ENCODE results near the gene DDIAS. TPM values are rescaled to one million over a fixed set of nuclear protein-coding genes. Genes with fewer than 3 reads are reported as not detected.
"Not testable (repeated sequence)": the region's sequence is repeated elsewhere in the genome, so short reads cannot be mapped to it uniquely, and the experiment has no call there.

Gene DDIAS
- total RNA-seq (2012; rRNA removed), result 5.8 and 7.2 TPM in 2 replicates

- Histone ChIP-seq H3K4me3 (ENCODE audit: low read length) (peak within 1 kb of the TSS; percentile 87), H3K9ac (ENCODE audit: low read depth, low read length) (peak within 1 kb of the TSS; percentile 87), H3K36me3 (ENCODE audit: insufficient read depth, low read length) (no peaks in the 10 kb centered on the region), H3K27me3 (ENCODE audit: control insufficient read depth, insufficient read depth, low read length) (no peaks in the 10 kb centered on the region), H3K4me1 (ENCODE audit: control insufficient read depth, insufficient read depth, low read length) (peaks cover 17% of the 10 kb centered on the region), H3K9me3 (replicated peaks; ENCODE audit: low read length) (no peaks in the 10 kb centered on the region), H3K4me2 (ENCODE audit: low read length) (peak within 1 kb of the TSS; percentile 92)
Measured at GRCh38 chr11:82901165-82901921, at the start of gene DDIAS. DDIAS (plus strand) TSS chr11:82901736; CDS start chr11:82914739, 13,003 bp downstream.

GRCh38 chr11:82854242-82854641 is 47.3 kb upstream of the DDIAS start:
- peaks cover 34% of the 10 kb centered on the region for H3K4me1 ChIP-seq (ENCODE audit: control insufficient read depth, insufficient read depth, low read length)
- H3K4me2 ChIP-seq (ENCODE audit: low read length), result peak overlapping the region; percentile 58
- no peaks in the 10 kb centered on the region for H3K9me3 ChIP-seq (replicated peaks; ENCODE audit: low read length)
- peak overlapping the region; percentile 39 for H3K4me3 ChIP-seq (ENCODE audit: low read length)
- no peaks in the 10 kb centered on the region for H3K27me3 ChIP-seq (ENCODE audit: control insufficient read depth, insufficient read depth, low read length)
- H3K36me3 ChIP-seq (ENCODE audit: insufficient read depth, low read length), result no peaks in the 10 kb centered on the region
- peak overlapping the region; percentile 16 for H3K9ac ChIP-seq (ENCODE audit: low read depth, low read length)

DNA sequence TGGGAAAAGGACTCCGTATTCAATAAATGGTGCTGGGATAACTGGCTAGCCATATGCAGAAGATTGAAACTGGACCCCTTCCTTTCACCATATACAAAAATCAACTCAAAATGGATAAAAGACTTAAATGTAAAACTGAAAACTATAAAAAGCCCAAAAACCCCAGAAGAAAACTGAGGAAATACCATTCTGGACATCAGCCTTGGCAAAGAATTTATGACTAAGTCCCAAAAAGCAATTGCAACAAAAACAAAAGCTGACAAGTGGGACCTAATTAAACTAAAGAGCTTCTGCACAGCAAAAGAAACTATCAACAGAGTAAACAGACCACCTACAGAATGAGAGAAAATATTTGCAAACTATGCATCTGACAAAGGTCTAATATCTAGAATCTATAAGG is 46.6 kb upstream of the DDIAS start:
- not testable (repeated sequence) for H3K9me3 ChIP-seq (replicated peaks; ENCODE audit: low read length); H3K36me3 ChIP-seq (ENCODE audit: insufficient read depth, low read length); H3K27me3 ChIP-seq (ENCODE audit: control insufficient read depth, insufficient read depth, low read length)
- Histone ChIP-seq H3K4me1 (ENCODE audit: control insufficient read depth, insufficient read depth, low read length) (peaks cover 40% of the 10 kb centered on the region), H3K4me2 (ENCODE audit: low read length) (peak overlapping the region; percentile 58), H3K9ac (ENCODE audit: low read depth, low read length) (peak overlapping the region; percentile 16), H3K4me3 (ENCODE audit: low read length) (peak overlapping the region; percentile 39)

DNA sequence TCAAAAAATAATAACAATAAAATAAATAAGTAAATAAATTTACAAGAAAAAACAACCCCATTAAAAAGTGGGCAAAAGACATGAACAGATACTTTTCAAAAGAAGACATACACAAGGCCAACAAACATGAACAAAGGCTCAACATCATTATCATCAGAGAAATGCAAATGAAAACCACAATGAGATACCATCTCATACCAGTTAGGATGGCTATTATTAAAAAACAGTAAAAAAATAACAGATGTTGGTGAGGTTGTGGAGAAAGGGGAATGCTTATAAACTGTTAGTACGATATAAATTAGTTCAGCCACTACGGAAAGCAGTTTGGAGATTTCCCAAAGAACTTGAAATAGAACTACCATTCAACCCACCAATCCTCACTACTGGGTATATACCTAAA is 45.9 kb upstream of the DDIAS start:
- H3K27me3 ChIP-seq (ENCODE audit: control insufficient read depth, insufficient read depth, low read length), result no peaks in the 10 kb centered on the region
- H3K9me3 ChIP-seq (replicated peaks; ENCODE audit: low read length), result no peaks in the 10 kb centered on the region
- H3K4me3 ChIP-seq (ENCODE audit: low read length), result no peak overlapping the region
- no peak overlapping the region for H3K9ac ChIP-seq (ENCODE audit: low read depth, low read length)
- H3K36me3 ChIP-seq (ENCODE audit: insufficient read depth, low read length), result no peaks in the 10 kb centered on the region
- peaks cover 41% of the 10 kb centered on the region for H3K4me1 ChIP-seq (ENCODE audit: control insufficient read depth, insufficient read depth, low read length)
- no peak overlapping the region for H3K4me2 ChIP-seq (ENCODE audit: low read length)

DNA sequence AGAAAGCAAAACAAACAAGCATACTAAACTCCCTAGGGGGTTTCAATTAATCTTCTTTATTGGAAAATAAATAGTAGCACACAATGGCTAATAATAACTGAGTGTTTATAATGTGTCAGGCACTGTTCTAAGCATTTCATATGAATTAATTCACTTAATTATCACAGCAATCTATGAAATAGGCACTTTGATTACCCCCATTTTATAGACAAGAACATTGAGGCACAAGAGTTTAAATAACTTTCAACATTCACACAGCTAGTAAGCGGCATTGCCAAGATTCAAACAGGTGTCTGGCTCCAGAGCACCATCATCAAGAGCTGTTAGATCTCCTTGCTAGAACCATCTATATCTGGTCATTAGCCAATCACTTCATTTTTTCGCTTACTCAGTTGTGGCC is 44.4 kb upstream of the DDIAS start:
- Histone ChIP-seq H3K9ac (ENCODE audit: low read depth, low read length) (no peak overlapping the region), H3K9me3 (replicated peaks; ENCODE audit: low read length) (no peaks in the 10 kb centered on the region), H3K4me2 (ENCODE audit: low read length) (no peak overlapping the region), H3K4me1 (ENCODE audit: control insufficient read depth, insufficient read depth, low read length) (peaks cover 41% of the 10 kb centered on the region), H3K36me3 (ENCODE audit: insufficient read depth, low read length) (no peaks in the 10 kb centered on the region), H3K27me3 (ENCODE audit: control insufficient read depth, insufficient read depth, low read length) (no peaks in the 10 kb centered on the region), H3K4me3 (ENCODE audit: low read length) (no peak overlapping the region)

- H3K27me3 ChIP-seq (ENCODE audit: control insufficient read depth, insufficient read depth, low read length), result no peaks in the 10 kb centered on the region
- H3K4me3 ChIP-seq (ENCODE audit: low read length), result peak overlapping the region; percentile 34
- H3K4me1 ChIP-seq (ENCODE audit: control insufficient read depth, insufficient read depth, low read length), result peaks cover 41% of the 10 kb centered on the region
- H3K9me3 ChIP-seq (replicated peaks; ENCODE audit: low read length), result no peaks in the 10 kb centered on the region
- no peaks in the 10 kb centered on the region for H3K36me3 ChIP-seq (ENCODE audit: insufficient read depth, low read length)
- H3K9ac ChIP-seq (ENCODE audit: low read depth, low read length), result peak overlapping the region; percentile 75
- H3K4me2 ChIP-seq (ENCODE audit: low read length), result peak overlapping the region; percentile 71
Measured at GRCh38 chr11:82858133-82858532, 43.4 kb upstream of the DDIAS start.

DNA sequence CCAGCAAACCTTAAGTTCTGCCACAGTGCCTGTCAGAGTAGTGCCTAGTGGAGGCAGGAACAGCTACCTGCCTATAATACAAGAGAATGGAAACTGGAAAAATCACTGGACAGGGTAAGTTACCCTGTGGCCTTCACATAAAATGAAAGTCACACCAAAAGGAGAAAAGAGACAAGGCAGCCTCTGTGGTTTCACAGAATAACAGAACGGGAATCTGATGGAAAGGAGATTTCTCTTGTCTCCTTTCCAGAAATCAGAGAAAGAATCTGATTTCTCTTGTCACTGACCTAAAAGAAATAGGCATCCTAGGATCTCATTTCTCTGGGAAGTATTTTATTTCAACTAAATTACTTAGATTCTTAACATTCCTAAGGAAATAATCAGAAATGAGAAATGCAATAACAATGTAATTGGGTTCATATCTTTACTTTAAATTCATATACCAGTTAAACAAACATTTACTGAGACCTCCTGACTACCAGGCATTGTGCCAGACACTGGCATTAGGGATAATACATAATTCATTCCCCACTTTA is 42.9 kb upstream of the DDIAS start:
- H3K9me3 ChIP-seq (replicated peaks; ENCODE audit: low read length), result no peaks in the 10 kb centered on the region
- H3K4me3 ChIP-seq (ENCODE audit: low read length), result peak overlapping the region; percentile 34
- peak overlapping the region; percentile 71 for H3K4me2 ChIP-seq (ENCODE audit: low read length)
- no peaks in the 10 kb centered on the region for H3K36me3 ChIP-seq (ENCODE audit: insufficient read depth, low read length)
- no peaks in the 10 kb centered on the region for H3K27me3 ChIP-seq (ENCODE audit: control insufficient read depth, insufficient read depth, low read length)
- H3K4me1 ChIP-seq (ENCODE audit: control insufficient read depth, insufficient read depth, low read length), result peaks cover 43% of the 10 kb centered on the region
- peak overlapping the region; percentile 75 for H3K9ac ChIP-seq (ENCODE audit: low read depth, low read length)

DNA sequence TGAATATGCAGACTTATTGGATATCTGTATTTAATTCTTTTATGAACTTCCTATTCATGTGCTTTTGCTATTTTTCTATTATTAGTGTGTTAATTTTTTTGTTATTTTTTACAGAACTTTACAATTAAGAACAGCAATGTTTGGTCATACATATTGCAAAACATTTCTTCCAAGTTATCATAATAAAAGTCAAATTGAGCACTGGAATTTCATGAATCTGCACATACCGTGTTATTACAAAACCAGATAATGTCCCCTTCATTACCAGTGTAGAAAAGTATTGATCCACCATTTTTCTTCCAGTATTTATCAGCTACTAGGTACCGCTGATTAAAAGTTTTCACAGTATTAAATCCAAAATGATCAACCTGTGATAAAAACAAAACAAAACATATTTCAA is 41.8 kb upstream of the DDIAS start:
- peak overlapping the region; percentile 67 for H3K9ac ChIP-seq (ENCODE audit: low read depth, low read length)
- H3K4me2 ChIP-seq (ENCODE audit: low read length), result peak overlapping the region; percentile 71
- no peak overlapping the region for H3K4me3 ChIP-seq (ENCODE audit: low read length)
- peaks cover 44% of the 10 kb centered on the region for H3K4me1 ChIP-seq (ENCODE audit: control insufficient read depth, insufficient read depth, low read length)
- no peaks in the 10 kb centered on the region for H3K27me3 ChIP-seq (ENCODE audit: control insufficient read depth, insufficient read depth, low read length)
- no peaks in the 10 kb centered on the region for H3K36me3 ChIP-seq (ENCODE audit: insufficient read depth, low read length)
- H3K9me3 ChIP-seq (replicated peaks; ENCODE audit: low read length), result no peaks in the 10 kb centered on the region

- Histone ChIP-seq H3K9me3 (replicated peaks; ENCODE audit: low read length) (no peaks in the 10 kb centered on the region), H3K27me3 (ENCODE audit: control insufficient read depth, insufficient read depth, low read length) (no peaks in the 10 kb centered on the region), H3K4me1 (ENCODE audit: control insufficient read depth, insufficient read depth, low read length) (peaks cover 45% of the 10 kb centered on the region), H3K4me2 (ENCODE audit: low read length) (no peak overlapping the region), H3K4me3 (ENCODE audit: low read length) (no peak overlapping the region), H3K36me3 (ENCODE audit: insufficient read depth, low read length) (no peaks in the 10 kb centered on the region), H3K9ac (ENCODE audit: low read depth, low read length) (no peak overlapping the region)
Measured at GRCh38 chr11:82862379-82862778, 39.2 kb upstream of the DDIAS start.

DNA sequence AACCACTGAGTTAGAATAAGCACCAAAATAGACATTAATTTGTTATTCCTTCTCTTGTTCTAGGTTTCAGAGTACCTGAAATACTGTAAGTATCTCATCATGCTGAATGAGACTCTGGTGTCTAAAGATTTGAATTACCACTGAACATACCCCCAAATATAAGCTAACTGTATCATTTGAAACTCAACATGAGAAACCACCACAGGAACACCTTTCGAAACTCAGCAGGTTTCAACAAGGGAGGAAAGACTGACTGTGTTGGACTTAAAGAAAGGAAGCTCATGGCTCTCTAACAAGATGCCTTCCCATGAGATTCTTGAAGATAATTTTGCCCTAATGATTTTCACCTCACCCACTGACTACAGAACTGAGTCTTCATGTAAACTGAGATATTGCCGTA is 38.3 kb upstream of the DDIAS start:
- Histone ChIP-seq H3K4me2 (ENCODE audit: low read length) (no peak overlapping the region), H3K4me3 (ENCODE audit: low read length) (no peak overlapping the region), H3K36me3 (ENCODE audit: insufficient read depth, low read length) (no peaks in the 10 kb centered on the region), H3K4me1 (ENCODE audit: control insufficient read depth, insufficient read depth, low read length) (peaks cover 37% of the 10 kb centered on the region), H3K27me3 (ENCODE audit: control insufficient read depth, insufficient read depth, low read length) (no peaks in the 10 kb centered on the region), H3K9me3 (replicated peaks; ENCODE audit: low read length) (no peaks in the 10 kb centered on the region), H3K9ac (ENCODE audit: low read depth, low read length) (no peak overlapping the region)

DNA sequence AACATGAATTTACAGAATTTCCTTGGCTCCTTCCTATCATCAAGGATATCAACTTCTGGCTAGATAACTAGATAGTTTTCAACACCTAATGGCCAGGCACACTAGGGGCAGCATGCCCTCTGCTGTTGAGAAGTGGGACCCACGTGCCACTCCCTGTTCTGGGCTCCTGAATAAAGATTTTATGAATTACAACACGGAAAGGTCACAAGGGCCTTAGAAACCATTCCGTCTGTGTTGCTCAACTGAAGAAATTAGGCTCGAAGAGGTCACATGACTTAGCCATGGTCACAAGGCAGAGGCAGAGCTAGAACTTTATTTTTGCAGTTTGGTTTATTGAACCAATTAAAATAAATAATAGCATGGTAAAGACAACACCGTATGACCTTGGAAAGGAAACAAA is 37.3 kb upstream of the DDIAS start:
- Histone ChIP-seq H3K9me3 (replicated peaks; ENCODE audit: low read length) (no peaks in the 10 kb centered on the region), H3K27me3 (ENCODE audit: control insufficient read depth, insufficient read depth, low read length) (no peaks in the 10 kb centered on the region), H3K4me3 (ENCODE audit: low read length) (no peak overlapping the region), H3K4me1 (ENCODE audit: control insufficient read depth, insufficient read depth, low read length) (peaks cover 28% of the 10 kb centered on the region), H3K4me2 (ENCODE audit: low read length) (peak overlapping the region; percentile 30), H3K9ac (ENCODE audit: low read depth, low read length) (no peak overlapping the region), H3K36me3 (ENCODE audit: insufficient read depth, low read length) (no peaks in the 10 kb centered on the region)

DNA sequence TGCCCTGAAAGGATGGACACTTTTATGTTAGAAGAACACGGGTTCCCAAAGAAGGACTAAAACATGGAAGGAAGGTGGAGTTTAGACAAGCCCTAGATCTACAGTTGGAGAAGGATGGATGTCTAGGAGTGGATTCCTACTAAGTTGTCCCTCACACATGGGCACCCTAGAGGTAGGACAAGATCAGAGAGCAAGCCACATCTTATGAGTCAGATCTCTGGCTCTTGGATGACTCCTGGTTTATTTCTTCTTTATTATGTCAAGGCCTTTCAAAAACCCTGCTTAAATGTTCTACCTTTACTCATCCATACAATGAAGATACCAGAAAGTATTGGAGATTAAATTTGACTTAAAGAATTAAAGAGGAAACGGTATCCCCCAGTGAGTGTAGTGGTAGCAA is 35.7 kb upstream of the DDIAS start:
- H3K27me3 ChIP-seq (ENCODE audit: control insufficient read depth, insufficient read depth, low read length), result no peaks in the 10 kb centered on the region
- H3K9me3 ChIP-seq (replicated peaks; ENCODE audit: low read length), result no peaks in the 10 kb centered on the region
- H3K4me1 ChIP-seq (ENCODE audit: control insufficient read depth, insufficient read depth, low read length), result peaks cover 27% of the 10 kb centered on the region
- H3K9ac ChIP-seq (ENCODE audit: low read depth, low read length), result no peak overlapping the region
- no peaks in the 10 kb centered on the region for H3K36me3 ChIP-seq (ENCODE audit: insufficient read depth, low read length)
- H3K4me3 ChIP-seq (ENCODE audit: low read length), result no peak overlapping the region
- no peak overlapping the region for H3K4me2 ChIP-seq (ENCODE audit: low read length)

Data from skeletal muscle satellite cell (primary cell).